Rectal smooth muscle tissue (tissue), 1 donor: Measurements from ENCODE around the gene FOXN1.

Experiments
- H3K27ac ChIP-seq: one replicate; pipeline ENCODE4 v1.7.0; 2013; ENCODE audit warnings: low read depth, low read length, inconsistent platforms
- H3K27me3 ChIP-seq: one replicate; pipeline ENCODE4 v1.7.0; 2013; ENCODE audit warnings: low read length; ENCODE audit not compliant: control insufficient read depth, insufficient read depth
- H3K36me3 ChIP-seq: one replicate; pipeline ENCODE4 v1.7.0; 2013; ENCODE audit warnings: low read length; ENCODE audit not compliant: control insufficient read depth, insufficient read depth
- H3K4me1 ChIP-seq: one replicate; pipeline ENCODE4 v1.7.0; 2013; ENCODE audit warnings: low read length; ENCODE audit not compliant: control insufficient read depth, insufficient read depth
- H3K4me3 ChIP-seq: one replicate; pipeline ENCODE4 v1.7.0; 2013; ENCODE audit warnings: low read length
- H3K9ac ChIP-seq: one replicate; pipeline ENCODE4 v1.7.0; 2013; ENCODE audit warnings: low read length

The FOXN1 gene

DNA sequence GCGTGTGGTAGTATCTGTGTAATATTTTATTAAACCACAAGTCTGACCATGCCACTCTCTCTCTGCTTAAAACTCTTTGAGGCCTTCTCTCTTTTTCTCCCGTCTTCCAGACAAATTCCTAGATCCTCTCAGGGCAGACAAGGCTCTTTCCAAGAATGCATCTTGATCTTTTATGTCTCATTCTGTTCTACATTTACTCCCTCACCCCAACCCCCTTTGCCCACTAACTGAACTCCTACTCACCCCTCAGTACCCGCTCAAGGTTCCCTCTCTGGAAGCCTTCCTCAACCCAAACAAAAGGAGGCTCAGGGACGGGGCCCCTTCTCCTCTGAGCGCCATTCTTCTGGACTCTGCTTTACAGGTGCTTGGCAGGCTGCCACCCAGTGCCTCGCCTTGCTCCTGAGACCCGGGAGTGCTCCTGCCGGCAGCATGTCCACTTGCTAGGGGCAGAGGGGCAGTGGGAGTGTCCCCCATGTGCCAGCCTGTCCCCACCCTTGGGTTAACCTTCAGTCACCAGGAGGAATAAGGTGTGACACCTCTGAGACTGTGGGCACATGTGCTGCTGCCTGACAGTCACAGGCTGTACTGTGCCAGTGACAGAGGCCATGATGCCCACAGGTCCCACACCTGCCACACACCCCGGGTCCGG lies 23.5 kb upstream of the FOXN1 start:
- H3K4me3 ChIP-seq, result no peak overlapping the region
- H3K27me3 ChIP-seq, result no peaks in the 10 kb centered on the region
- no peak overlapping the region for H3K9ac ChIP-seq
- no peak overlapping the region for H3K27ac ChIP-seq
- H3K4me1 ChIP-seq, result no peaks in the 10 kb centered on the region
- H3K36me3 ChIP-seq, result no peaks in the 10 kb centered on the region

DNA sequence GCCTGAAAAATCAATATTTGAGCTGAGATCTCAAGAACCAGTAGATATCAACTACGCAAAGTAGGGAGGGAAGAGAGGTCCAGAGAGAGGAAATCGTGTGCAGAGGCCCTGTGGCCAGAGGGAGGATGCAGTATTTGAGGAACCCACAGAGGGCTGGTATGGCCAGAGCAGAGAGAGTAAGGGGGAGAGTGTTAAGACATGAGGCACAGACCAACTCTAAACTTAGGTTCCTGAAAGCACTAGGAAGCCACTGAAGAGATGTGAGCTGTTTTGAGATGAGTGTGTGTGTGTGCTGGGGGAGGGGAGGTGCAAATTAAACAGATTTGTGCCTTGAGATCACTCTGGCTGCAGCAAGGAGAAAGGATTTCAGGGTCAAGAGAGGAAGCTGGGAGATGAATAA lies 21.9 kb upstream of the FOXN1 start:
- H3K27me3 ChIP-seq, result no peaks in the 10 kb centered on the region
- no peaks in the 10 kb centered on the region for H3K36me3 ChIP-seq
- H3K27ac ChIP-seq, result no peak overlapping the region
- H3K4me3 ChIP-seq, result no peak overlapping the region
- no peak overlapping the region for H3K9ac ChIP-seq
- H3K4me1 ChIP-seq, result no peaks in the 10 kb centered on the region

DNA sequence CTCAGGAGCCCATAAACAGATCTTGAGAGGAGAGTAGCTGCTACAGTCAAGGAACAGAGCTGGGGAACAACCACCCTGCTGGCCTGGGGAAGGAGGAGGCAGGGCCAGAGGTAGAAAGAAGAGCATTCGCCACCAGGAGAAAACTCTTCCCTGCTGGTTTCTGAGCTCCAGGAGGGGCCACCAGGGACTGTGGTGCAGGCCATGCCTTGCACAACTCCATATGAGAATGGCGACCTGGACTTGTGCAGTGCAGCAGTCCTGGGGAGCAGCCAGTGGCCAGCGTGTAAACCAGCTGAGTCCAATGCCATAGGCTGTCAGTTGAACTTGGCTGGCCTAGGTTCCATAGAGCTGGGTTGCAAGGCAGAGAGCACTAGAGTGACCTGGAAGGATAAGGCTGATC lies 21.1 kb upstream of the FOXN1 start:
- H3K27ac ChIP-seq, result no peak overlapping the region
- H3K36me3 ChIP-seq, result no peaks in the 10 kb centered on the region
- no peak overlapping the region for H3K9ac ChIP-seq
- no peaks in the 10 kb centered on the region for H3K27me3 ChIP-seq
- no peaks in the 10 kb centered on the region for H3K4me1 ChIP-seq
- no peak overlapping the region for H3K4me3 ChIP-seq

DNA sequence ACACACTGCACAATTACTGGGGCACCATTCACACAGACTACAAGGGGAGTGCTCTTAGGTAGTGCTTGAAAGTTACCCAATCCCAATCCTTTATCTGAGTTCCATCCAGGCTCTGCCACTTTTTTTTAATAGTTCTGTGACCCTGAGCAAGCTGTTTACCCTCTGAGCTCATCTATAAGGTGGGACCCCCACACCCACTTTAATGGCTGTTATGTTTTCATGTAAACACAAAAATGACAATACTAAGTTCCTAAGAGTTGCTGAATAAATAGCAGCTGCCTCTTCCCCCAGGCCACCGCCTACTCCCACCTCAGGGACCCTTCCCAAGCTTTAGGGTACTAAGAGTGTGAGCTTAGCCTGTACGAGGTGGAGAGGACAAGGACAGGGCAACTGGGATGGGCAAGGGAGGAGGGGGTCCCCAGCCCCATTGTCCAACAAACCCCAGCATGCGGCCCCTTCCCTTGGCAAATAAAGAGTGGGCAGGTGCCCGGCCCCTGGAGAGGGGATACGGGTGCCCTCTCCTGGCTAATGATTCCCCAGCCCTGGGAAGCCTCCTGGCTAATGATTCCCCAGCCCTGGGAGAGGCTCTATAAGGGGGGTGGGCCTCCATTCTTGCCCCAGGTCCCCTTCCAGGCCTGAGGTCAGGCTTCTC lies 18.1 kb upstream of the FOXN1 start:
- Histone ChIP-seq H3K27me3 (no peaks in the 10 kb centered on the region), H3K4me1 (no peaks in the 10 kb centered on the region), H3K27ac (no peak overlapping the region), H3K36me3 (no peaks in the 10 kb centered on the region), H3K9ac (no peak overlapping the region), H3K4me3 (no peak overlapping the region)

DNA sequence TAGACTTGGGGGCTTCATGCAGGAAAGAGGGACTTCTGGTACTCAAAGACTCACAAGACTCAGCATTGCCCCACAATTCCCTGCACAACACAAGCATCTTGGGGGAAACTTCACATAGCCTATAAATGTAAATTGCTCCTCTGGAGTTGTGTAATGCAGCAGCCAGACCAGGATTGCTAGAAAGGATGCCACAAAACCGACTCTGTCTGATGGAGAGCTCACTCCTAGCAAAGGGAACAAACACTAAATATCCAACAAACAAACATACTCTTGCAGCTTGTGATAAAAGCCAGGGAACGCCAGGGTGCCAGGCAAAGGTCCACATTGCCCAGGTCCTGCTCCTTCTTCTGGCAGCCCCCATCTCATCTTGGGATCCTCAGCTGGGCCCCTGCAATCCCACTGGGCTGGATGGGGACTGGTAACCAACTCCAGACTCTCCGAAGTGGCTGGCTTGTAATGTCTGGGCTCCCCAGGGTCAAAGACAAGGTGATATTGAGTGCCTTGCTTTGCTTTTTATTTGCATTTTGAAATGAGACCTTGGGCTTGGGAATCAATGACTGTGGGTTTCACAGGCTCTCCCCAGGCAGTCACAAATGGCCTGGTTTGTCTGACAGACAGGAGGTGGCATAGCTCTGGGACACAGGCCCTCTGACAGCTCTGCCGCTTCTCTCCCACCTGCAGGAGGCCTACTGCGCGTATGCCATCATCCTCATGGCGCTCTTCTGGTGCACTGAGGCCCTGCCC lies 17.4 kb upstream of the FOXN1 start:
- Histone ChIP-seq H3K36me3 (no peaks in the 10 kb centered on the region), H3K9ac (no peak overlapping the region), H3K27ac (no peak overlapping the region), H3K4me3 (no peak overlapping the region), H3K27me3 (no peaks in the 10 kb centered on the region), H3K4me1 (no peaks in the 10 kb centered on the region)

DNA sequence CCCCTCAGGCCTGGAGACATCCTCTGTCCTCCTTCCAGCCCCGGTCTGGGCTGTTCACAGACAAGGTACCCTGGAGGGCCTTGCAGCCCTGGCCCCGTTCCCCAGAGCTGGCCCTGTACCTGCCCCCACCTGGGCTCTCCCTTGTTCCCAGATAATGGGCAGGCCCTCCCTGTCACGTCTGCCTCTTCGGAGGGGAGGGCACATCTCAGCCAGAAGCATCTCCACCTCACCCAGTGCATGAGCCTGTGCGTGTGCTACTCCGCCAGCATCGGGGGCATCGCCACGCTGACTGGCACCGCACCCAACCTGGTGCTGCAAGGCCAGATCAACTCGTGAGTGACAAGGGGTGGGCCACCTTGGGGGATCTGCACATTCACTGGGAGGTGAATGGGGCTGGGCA lies 14.9 kb upstream of the FOXN1 start:
- Histone ChIP-seq H3K27ac (no peak overlapping the region), H3K27me3 (no peaks in the 10 kb centered on the region), H3K9ac (no peak overlapping the region), H3K4me3 (no peak overlapping the region), H3K36me3 (no peaks in the 10 kb centered on the region), H3K4me1 (no peaks in the 10 kb centered on the region)

DNA sequence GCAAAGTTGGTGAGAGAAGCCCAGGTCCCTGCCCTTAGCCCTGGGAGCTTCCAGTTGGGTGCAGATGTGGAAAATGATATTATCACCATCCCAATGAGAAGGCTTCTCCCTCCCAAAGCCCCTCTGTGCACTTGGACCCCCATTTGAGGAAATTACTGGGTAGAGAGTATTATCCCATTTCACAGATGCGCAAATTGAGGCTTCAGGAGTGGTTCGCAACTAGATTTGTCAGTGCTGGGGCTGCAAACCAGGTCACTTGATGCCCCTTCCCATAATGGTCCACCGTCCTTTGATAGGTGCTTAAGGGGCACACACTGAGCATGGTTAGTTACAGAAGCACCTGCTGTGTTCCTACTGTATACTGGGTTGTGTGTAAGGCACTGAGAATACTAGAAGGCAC lies 14.3 kb upstream of the FOXN1 start:
- Histone ChIP-seq H3K4me1 (no peaks in the 10 kb centered on the region), H3K4me3 (no peak overlapping the region), H3K27me3 (no peaks in the 10 kb centered on the region), H3K9ac (no peak overlapping the region), H3K27ac (no peak overlapping the region), H3K36me3 (no peaks in the 10 kb centered on the region)

DNA sequence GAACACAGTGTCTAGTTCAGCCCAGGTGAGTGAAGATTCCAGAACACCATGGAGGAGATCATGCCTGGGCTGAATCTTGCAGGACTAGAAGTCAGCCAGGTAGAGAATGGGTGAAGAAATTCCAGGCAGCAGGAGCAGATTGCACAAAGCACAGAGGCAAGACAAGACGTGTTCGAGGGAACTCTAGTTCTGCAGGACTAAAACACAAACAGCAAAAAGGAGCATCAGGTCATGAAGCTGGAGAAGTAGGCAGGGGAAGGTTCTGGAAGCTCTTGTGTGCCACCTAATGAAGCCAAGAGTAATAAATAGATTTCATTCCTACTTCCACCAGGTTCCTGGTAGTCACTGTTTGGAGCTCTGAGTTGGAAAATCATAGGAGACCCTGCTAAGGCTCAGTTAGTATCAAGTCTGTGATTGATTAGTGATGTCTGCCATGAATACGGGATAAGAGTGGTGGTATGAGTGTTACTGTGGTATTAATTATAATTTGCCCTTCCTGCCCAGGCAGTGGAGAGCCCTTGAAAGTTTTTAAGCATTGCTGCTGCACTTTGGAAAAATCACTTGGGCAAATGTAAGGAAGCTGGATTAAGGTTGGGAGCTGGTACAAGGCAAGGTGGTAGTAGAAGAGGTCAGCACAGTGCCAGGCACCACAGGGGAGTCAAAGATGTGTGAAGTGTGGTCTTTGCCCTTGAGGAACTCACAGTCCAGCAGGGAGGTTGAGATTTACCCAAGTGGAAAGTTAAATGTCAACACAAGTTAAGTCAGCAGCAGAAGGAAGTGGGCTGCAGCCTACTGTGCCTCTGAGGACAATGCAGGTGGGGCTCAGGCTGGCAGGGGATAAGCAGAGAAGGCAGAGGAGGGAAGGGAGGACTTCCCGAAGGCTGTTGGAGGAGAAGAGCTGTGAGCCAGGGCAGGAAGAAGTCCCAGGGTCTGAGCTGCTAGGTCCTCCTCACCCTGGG lies 13.5 kb upstream of the FOXN1 start:
- no peak overlapping the region for H3K4me3 ChIP-seq
- H3K9ac ChIP-seq, result no peak overlapping the region
- no peaks in the 10 kb centered on the region for H3K36me3 ChIP-seq
- H3K27me3 ChIP-seq, result no peaks in the 10 kb centered on the region
- no peaks in the 10 kb centered on the region for H3K4me1 ChIP-seq
- no peak overlapping the region for H3K27ac ChIP-seq

DNA sequence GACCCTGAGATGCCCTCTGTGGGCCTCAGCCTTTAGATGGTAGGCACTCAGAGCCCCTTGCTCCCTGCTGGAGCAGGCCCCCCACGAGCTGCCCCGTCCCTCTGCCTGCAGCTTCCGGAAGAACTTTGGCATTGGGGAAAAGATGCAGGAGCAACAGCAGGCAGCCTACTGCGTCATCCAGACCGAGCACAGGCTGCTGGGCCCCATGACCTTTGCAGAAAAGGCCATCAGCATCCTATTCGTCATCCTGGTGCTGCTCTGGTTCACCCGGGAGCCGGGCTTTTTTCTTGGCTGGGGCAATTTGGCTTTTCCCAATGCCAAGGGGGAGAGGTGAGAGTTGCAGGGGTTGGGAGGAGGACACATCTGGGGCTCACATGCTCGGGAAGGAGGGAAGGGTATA lies 12.7 kb upstream of the FOXN1 start:
- no peaks in the 10 kb centered on the region for H3K36me3 ChIP-seq
- no peak overlapping the region for H3K9ac ChIP-seq
- no peaks in the 10 kb centered on the region for H3K27me3 ChIP-seq
- no peak overlapping the region for H3K4me3 ChIP-seq
- no peaks in the 10 kb centered on the region for H3K4me1 ChIP-seq
- no peak overlapping the region for H3K27ac ChIP-seq

DNA sequence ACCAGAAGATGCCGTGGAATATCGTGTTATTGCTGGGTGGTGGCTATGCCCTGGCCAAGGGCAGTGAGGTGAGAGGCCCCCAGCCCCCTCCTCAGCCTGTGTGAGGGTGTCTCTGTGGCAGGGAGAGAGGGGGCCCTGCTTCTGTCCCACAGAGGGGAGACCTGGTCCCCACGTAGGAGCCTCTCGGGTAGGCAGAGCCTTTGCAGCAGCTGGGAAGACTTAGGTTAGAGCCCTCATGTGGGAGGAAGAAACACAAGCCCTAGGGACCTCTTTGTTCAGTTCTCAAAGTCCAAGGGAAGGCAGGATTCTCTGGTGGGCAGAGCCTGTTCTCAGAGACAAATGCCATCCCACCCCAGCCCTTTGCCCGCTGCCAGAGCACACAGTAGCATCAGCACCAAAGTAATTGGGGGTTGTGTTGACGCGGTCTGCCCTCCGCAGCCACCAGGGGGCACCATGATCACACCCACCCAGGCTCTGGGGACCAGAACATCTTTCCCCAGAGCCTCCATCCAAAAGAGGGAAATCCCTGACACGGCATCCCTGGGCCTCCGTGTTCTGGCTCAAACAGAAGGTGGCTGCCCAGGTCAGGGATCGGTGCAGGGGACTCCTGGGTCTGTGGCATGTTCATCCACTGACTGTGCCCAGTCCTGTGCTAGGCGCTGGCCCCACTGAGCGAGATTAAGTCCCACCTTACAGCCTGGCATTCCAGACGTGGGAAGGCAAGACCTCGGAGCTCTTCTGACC lies 11.5 kb upstream of the FOXN1 start:
- Histone ChIP-seq H3K36me3 (no peaks in the 10 kb centered on the region), H3K27ac (no peak overlapping the region), H3K27me3 (no peaks in the 10 kb centered on the region), H3K4me3 (no peak overlapping the region), H3K4me1 (no peaks in the 10 kb centered on the region), H3K9ac (no peak overlapping the region)

DNA sequence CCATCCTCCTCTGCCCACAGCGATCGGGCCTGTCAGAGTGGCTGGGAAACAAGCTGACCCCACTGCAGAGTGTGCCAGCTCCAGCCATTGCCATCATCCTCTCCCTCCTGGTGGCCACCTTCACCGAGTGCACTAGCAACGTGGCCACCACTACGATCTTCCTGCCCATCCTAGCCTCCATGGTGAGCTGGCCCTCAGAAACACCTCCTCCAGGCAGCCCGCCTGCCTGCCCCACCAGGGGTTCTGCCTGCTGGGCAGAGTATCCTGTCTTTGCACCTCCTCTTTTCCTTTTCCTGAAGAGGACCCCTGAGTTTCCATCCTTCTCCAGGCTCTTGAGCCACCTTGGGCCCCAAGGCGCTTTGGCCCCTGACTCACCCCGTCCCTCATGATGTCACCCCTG lies 10.5 kb upstream of the FOXN1 start:
- H3K27me3 ChIP-seq, result no peaks in the 10 kb centered on the region
- no peak overlapping the region for H3K27ac ChIP-seq
- no peaks in the 10 kb centered on the region for H3K4me1 ChIP-seq
- H3K4me3 ChIP-seq, result no peak overlapping the region
- H3K9ac ChIP-seq, result no peak overlapping the region
- H3K36me3 ChIP-seq, result no peaks in the 10 kb centered on the region
